ENCODE measurements around the gene RAB3B. TPM values are rescaled to one million over a fixed set of nuclear protein-coding genes. Genes with fewer than 3 reads are reported as not detected.

RAB3B gene
- total RNA-seq, 1 donor from 2014 or later = 0.07 TPM

DNA sequence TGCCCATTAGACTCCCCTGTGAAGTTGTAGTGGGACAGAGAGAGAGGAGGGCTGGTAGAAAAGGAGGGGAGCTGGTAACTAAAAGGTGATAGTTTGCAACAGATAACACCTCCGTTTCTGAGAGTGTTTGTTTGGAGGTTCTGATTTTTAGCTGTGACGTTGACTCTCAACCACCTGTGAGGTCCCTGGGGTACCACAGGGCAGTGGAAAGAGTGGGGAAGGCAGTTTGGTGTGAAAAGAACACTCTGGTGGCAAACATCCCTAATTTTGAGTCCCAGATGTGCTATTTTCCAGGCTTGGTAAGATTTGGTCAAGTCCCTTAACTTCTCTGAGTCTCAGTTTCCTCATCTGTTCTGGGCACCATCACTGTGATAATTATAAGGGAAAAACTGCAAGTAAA, 29.3 kb downstream of the RAB3B start:
- no peak for DNase-seq (ENCODE audit: low spot score)
- H3K27me3 Mint-ChIP-seq (ENCODE audit: low read depth) = no peaks in the 10 kb centered on the region
- no peak overlapping the region for H3K4me3 Mint-ChIP-seq (ENCODE audit: low read depth)
- H3K9me3 Mint-ChIP-seq = no peaks in the 10 kb centered on the region
- no peak overlapping the region for H3K27ac Mint-ChIP-seq
- peaks cover 3% of the 10 kb centered on the region for H3K4me1 Mint-ChIP-seq (ENCODE audit: low read depth)
- H3K36me3 Mint-ChIP-seq (ENCODE audit: low read depth) = no peaks in the 10 kb centered on the region
- intact Hi-C loops (cut with micrococcal nuclease) = no loop called here

DNA sequence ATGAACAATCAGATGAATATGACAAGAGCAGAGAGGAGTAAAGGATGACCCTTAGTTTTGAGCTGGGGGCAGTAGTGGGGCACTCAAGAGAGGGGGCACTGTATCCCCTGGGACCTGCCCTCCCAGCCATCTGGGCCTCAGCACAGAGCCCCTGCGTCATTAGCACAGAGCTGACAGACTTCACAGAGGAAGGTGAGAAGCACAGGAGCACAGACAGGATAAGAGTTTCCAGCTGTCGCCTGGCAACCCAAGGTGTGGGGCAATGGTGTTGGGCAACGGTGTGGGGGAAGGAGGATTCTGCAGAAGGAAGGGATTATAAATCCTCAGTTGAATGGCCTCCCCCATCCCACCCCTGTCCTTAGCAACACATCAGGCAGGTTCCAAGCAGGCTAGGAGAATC, 30.2 kb downstream of the RAB3B start:
- no peak overlapping the region for H3K27ac Mint-ChIP-seq
- DNase-seq (ENCODE audit: low spot score) = no peak
- no peaks in the 10 kb centered on the region for H3K36me3 Mint-ChIP-seq (ENCODE audit: low read depth)
- H3K4me1 Mint-ChIP-seq (ENCODE audit: low read depth) = peaks cover 3% of the 10 kb centered on the region
- no peaks in the 10 kb centered on the region for H3K27me3 Mint-ChIP-seq (ENCODE audit: low read depth)
- no peaks in the 10 kb centered on the region for H3K9me3 Mint-ChIP-seq
- H3K4me3 Mint-ChIP-seq (ENCODE audit: low read depth) = no peak overlapping the region
- intact Hi-C loops (cut with micrococcal nuclease) = no loop called here

GRCh38 chr1:51958824-51959223, 31.7 kb downstream of the RAB3B start:
- Mint-ChIP-seq H3K27ac (no peak overlapping the region), H3K27me3 (ENCODE audit: low read depth) (peaks cover under 1% of the 10 kb centered on the region), H3K36me3 (ENCODE audit: low read depth) (no peaks in the 10 kb centered on the region), H3K9me3 (no peaks in the 10 kb centered on the region), H3K4me1 (ENCODE audit: low read depth) (peaks cover 3% of the 10 kb centered on the region), H3K4me3 (ENCODE audit: low read depth) (no peak overlapping the region)
- intact Hi-C loops (cut with micrococcal nuclease) = no loop called here
- DNase-seq (ENCODE audit: low spot score) = no peak

- Mint-ChIP-seq H3K27ac (no peak overlapping the region), H3K36me3 (ENCODE audit: low read depth) (no peaks in the 10 kb centered on the region), H3K27me3 (ENCODE audit: low read depth) (peaks cover 3% of the 10 kb centered on the region), H3K4me1 (ENCODE audit: low read depth) (peaks cover 3% of the 10 kb centered on the region), H3K9me3 (no peaks in the 10 kb centered on the region), H3K4me3 (ENCODE audit: low read depth) (no peak overlapping the region)
- intact Hi-C loops (cut with micrococcal nuclease) = no loop called here
- DNase-seq (ENCODE audit: low spot score) = no peak
Observed at GRCh38 chr1:51957618-51958017, 32.9 kb downstream of the RAB3B start.

DNA sequence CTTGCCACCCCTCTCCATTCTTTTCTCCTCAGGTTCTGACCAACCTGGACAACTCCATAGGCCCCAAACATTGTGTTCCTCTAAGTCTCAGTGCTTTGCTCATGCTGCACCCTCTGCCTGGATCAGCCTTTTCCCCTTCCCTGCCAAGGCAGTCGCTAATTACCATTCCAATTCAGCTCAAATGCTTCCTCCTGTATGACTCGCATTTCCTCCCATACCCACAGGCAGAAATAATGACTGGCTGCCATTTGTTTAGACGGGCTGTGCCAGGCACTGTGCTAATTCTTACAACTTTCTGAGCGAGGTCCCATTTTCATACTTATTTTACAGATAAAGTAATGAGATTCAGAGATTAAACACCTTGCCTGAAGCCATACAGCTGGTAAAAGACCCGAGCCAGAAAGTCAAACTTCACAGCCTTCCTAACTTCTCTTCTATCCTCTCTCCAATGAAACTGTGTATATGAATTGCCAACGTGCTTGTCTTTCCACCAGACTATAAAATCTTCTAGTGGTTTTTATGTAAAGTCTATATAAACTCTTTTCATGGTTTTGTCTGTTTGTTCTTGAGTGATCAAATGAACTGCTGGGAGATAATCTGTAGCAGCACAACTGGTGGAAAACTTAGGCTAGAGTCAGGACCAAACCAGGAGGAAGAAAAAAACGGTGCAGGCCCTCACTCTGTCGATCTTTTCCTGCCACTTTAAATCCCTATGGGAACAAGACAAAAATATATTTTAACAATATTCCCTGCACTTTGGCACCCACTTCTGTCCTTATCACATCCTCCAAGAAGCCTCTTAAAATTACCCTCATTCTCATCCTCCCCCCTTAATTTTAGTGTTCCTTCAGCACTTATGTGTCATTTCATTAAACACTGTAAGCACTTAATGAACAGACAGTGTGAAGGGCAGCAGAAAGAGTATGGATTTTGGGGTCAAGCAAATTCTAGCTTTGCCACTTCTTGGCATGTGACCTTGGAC, 33.7 kb downstream of the RAB3B start:
- H3K27ac Mint-ChIP-seq = no peak overlapping the region
- no peak overlapping the region for H3K4me3 Mint-ChIP-seq (ENCODE audit: low read depth)
- intact Hi-C loops (cut with micrococcal nuclease) = no loop called here
- DNase-seq (ENCODE audit: low spot score) = no peak
- H3K27me3 Mint-ChIP-seq (ENCODE audit: low read depth) = peaks cover 3% of the 10 kb centered on the region
- H3K9me3 Mint-ChIP-seq = no peaks in the 10 kb centered on the region
- peaks cover 3% of the 10 kb centered on the region for H3K4me1 Mint-ChIP-seq (ENCODE audit: low read depth)
- no peaks in the 10 kb centered on the region for H3K36me3 Mint-ChIP-seq (ENCODE audit: low read depth)

DNA sequence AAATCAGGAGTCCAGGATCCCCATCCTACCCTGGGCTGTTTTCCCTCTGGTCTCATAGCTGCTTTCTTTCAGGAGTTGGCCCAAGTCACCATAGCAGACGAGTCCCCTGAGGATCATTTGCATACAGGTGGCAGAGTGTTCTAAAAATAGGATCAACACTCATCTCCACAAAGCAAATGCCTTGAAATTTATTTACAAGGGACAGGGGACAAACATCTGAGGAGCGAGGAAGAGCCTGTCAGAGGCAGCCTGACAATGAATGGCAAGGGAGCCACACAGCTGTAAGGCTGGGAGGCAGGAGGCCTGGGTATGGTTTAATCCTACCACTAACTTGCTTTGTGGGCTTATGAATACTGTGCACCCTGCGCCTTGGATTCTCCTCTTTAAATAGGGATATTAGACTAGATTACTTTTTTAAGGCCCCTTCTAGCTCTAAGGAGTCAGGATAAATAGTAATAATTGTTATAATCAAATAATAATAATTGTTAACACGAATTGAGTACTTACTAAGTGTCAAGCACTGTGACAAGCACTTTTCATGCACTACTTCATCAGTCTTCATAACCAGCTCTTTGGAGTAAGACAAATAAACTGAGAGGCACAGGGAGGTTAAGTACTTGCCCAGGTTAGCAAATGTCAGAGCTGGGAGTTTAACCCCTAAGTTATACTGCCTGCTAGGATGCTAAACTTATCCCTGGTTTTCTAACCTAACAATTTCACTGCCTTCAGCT, 34.5 kb downstream of the RAB3B start:
- no peaks in the 10 kb centered on the region for H3K9me3 Mint-ChIP-seq
- no peak overlapping the region for H3K4me3 Mint-ChIP-seq (ENCODE audit: low read depth)
- H3K27ac Mint-ChIP-seq = no peak overlapping the region
- H3K4me1 Mint-ChIP-seq (ENCODE audit: low read depth) = peaks cover 3% of the 10 kb centered on the region
- H3K36me3 Mint-ChIP-seq (ENCODE audit: low read depth) = no peaks in the 10 kb centered on the region
- intact Hi-C loops (cut with micrococcal nuclease) = no loop called here
- peaks cover 7% of the 10 kb centered on the region for H3K27me3 Mint-ChIP-seq (ENCODE audit: low read depth)
- no peak for DNase-seq (ENCODE audit: low spot score)

DNA sequence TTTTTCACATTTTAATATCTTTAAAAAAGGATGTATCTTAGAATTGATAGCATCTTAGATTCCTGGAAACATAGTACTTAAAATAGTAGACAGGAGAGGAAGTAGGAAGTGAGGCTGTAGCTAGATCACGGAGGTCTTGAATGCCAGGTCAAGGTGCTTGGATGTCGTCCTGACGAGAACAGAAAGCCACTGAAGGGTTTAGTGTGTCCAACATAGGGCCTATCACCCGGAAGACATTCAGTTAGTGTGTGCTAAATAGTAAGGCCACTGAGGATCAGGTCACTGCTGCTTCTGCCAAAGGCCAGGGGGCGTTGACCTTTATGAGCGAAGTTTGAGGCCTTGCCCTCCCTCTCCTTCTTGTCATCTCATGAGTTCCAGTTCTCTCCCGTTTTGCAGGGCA, 35.7 kb downstream of the RAB3B start:
- peaks cover 9% of the 10 kb centered on the region for H3K27me3 Mint-ChIP-seq (ENCODE audit: low read depth)
- H3K4me1 Mint-ChIP-seq (ENCODE audit: low read depth) = peaks cover 3% of the 10 kb centered on the region
- H3K36me3 Mint-ChIP-seq (ENCODE audit: low read depth) = no peaks in the 10 kb centered on the region
- H3K9me3 Mint-ChIP-seq = no peaks in the 10 kb centered on the region
- intact Hi-C loops (cut with micrococcal nuclease) = no loop called here
- no peak for DNase-seq (ENCODE audit: low spot score)
- H3K27ac Mint-ChIP-seq = no peak overlapping the region
- H3K4me3 Mint-ChIP-seq (ENCODE audit: low read depth) = no peak overlapping the region

- intact Hi-C loops (cut with micrococcal nuclease) = no loop called here
- Mint-ChIP-seq H3K4me3 (ENCODE audit: low read depth) (no peak overlapping the region), H3K4me1 (ENCODE audit: low read depth) (peaks cover 3% of the 10 kb centered on the region), H3K27me3 (ENCODE audit: low read depth) (peaks cover 9% of the 10 kb centered on the region), H3K9me3 (no peaks in the 10 kb centered on the region), H3K27ac (no peak overlapping the region), H3K36me3 (ENCODE audit: low read depth) (no peaks in the 10 kb centered on the region)
- DNase-seq (ENCODE audit: low spot score) = no peak
Observed at GRCh38 chr1:51953079-51953478, 37.4 kb downstream of the RAB3B start.

GRCh38 chr1:51952638-51953037, 37.9 kb downstream of the RAB3B start:
- peaks cover 3% of the 10 kb centered on the region for H3K4me1 Mint-ChIP-seq (ENCODE audit: low read depth)
- no peak overlapping the region for H3K27ac Mint-ChIP-seq
- DNase-seq (ENCODE audit: low spot score) = no peak
- no peak overlapping the region for H3K4me3 Mint-ChIP-seq (ENCODE audit: low read depth)
- H3K9me3 Mint-ChIP-seq = no peaks in the 10 kb centered on the region
- peaks cover 10% of the 10 kb centered on the region for H3K27me3 Mint-ChIP-seq (ENCODE audit: low read depth)
- no peaks in the 10 kb centered on the region for H3K36me3 Mint-ChIP-seq (ENCODE audit: low read depth)
- intact Hi-C loops (cut with micrococcal nuclease) = no loop called here

- Mint-ChIP-seq H3K4me1 (ENCODE audit: low read depth) (no peaks in the 10 kb centered on the region), H3K4me3 (ENCODE audit: low read depth) (no peak overlapping the region), H3K27ac (no peak overlapping the region), H3K27me3 (ENCODE audit: low read depth) (peaks cover 16% of the 10 kb centered on the region), H3K9me3 (no peaks in the 10 kb centered on the region), H3K36me3 (ENCODE audit: low read depth) (no peaks in the 10 kb centered on the region)
- intact Hi-C loops (cut with micrococcal nuclease) = loop anchor here (1.0 kb wide), 1 partner anchor 19 kb away; no protein-coding TSS in a partner anchor
- DNase-seq (ENCODE audit: low spot score) = no peak
Observed at GRCh38 chr1:51950701-51951100, 39.8 kb downstream of the RAB3B start.

DNA sequence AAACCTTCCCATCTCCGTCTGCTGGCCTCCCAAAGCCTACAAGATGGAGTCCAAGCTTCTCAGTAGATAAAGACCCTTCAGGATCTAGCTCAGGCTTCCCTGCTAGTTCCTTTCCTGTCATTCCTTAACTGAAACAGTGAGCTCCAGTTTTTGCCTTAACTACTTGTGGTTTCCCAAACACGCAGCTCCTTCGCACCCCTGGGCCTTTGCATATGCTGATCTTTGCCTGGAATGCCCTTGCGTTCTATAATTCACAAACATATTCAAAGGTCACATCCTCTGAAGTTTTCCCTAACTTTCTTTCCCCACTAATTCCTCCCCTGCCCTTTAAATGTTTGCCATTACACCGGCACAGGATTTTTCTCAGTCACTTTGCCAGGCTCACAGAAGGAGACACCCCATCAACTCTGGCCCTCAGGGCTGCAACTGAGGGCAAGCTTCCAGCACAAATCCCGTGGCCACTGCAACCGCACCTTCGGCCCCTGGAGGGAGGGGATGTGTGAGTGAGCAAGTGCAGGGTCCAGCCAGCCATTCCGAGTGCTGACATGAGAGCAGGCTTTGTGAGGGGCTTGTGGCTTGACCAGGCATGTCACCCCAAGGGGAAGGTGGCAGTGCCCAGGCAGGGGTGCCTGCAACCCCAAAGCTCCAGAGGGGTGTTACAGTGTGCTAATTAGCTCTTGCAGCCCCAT, 41.3 kb downstream of the RAB3B start:
- H3K36me3 Mint-ChIP-seq (ENCODE audit: low read depth) = no peaks in the 10 kb centered on the region
- H3K27me3 Mint-ChIP-seq (ENCODE audit: low read depth) = peaks cover 18% of the 10 kb centered on the region
- intact Hi-C loops (cut with micrococcal nuclease) = no loop called here
- no peaks in the 10 kb centered on the region for H3K9me3 Mint-ChIP-seq
- no peaks in the 10 kb centered on the region for H3K4me1 Mint-ChIP-seq (ENCODE audit: low read depth)
- no peak overlapping the region for H3K27ac Mint-ChIP-seq
- H3K4me3 Mint-ChIP-seq (ENCODE audit: low read depth) = no peak overlapping the region
- no peak for DNase-seq (ENCODE audit: low spot score)

- H3K4me3 Mint-ChIP-seq (ENCODE audit: low read depth) = no peak overlapping the region
- H3K36me3 Mint-ChIP-seq (ENCODE audit: low read depth) = no peaks in the 10 kb centered on the region
- no peak overlapping the region for H3K27ac Mint-ChIP-seq
- H3K4me1 Mint-ChIP-seq (ENCODE audit: low read depth) = no peaks in the 10 kb centered on the region
- no peak for DNase-seq (ENCODE audit: low spot score)
- no peaks in the 10 kb centered on the region for H3K9me3 Mint-ChIP-seq
- H3K27me3 Mint-ChIP-seq (ENCODE audit: low read depth) = peaks cover 18% of the 10 kb centered on the region
- intact Hi-C loops (cut with micrococcal nuclease) = no loop called here
Observed at GRCh38 chr1:51948491-51948915, 42.0 kb downstream of the RAB3B start.
